T-helper 1 cell treated with Interleukin-12 subunit alpha and Interleukin-12 subunit beta and Interleukin-4 antibody, amounts not matched to agents 30 μg/mL and 1 μg/mL, for 36 hours (primary cell): ENCODE results near the gene RTF1.

Experiments
- H3K27ac Mint-ChIP-seq: one replicate; pipeline ENCODE4 v1.8.0; 2021; ENCODE audit warnings: mild to moderate bottlenecking, mixed read lengths
- H3K27me3 Mint-ChIP-seq: one replicate; pipeline ENCODE4 v1.8.0; 2021; ENCODE audit warnings: low read depth, mixed read lengths
- H3K36me3 Mint-ChIP-seq: one replicate; pipeline ENCODE4 v1.8.0; 2021; ENCODE audit warnings: low read depth, mixed read lengths
- H3K4me1 Mint-ChIP-seq: one replicate; pipeline ENCODE4 v1.8.0; 2021; ENCODE audit warnings: low read depth, mixed read lengths
- H3K4me3 Mint-ChIP-seq: one replicate; pipeline ENCODE4 v1.8.0; 2021; ENCODE audit warnings: mild to moderate bottlenecking, moderate library complexity, mixed read lengths
- H3K9me3 Mint-ChIP-seq: one replicate; pipeline ENCODE4 v1.8.0; 2021; ENCODE audit warnings: mixed read lengths

RTF1 gene

GRCh38 chr15:41513506-41514227, 96.8 kb downstream of the RTF1 start, which contains the start of gene LTK:
Gene LTK (minus strand): TSS chr15:41513827. CDS start chr15:41513709, 118 bp downstream.
- Mint-ChIP-seq H3K4me3 (peak within 1 kb of the TSS; percentile 61), H3K9me3 (no peaks in the 10 kb centered on the region), H3K4me1 (peaks cover 17% of the 10 kb centered on the region), H3K36me3 (peaks cover 17% of the 10 kb centered on the region), H3K27ac (no peak within 1 kb of the TSS), H3K27me3 (peaks cover 43% of the 10 kb centered on the region)

- Mint-ChIP-seq H3K36me3 (peaks cover 27% of the 10 kb centered on the region), H3K27ac (no peak overlapping the region), H3K27me3 (peaks cover 14% of the 10 kb centered on the region), H3K9me3 (no peaks in the 10 kb centered on the region), H3K4me3 (no peak overlapping the region), H3K4me1 (peaks cover 11% of the 10 kb centered on the region)
Observed at GRCh38 chr15:41517895-41518449, 101.1 kb downstream of the RTF1 start.

- H3K9me3 Mint-ChIP-seq: no peaks in the 10 kb centered on the region
- H3K27ac Mint-ChIP-seq: no peak overlapping the region
- no peaks in the 10 kb centered on the region for H3K4me1 Mint-ChIP-seq
- peaks cover 29% of the 10 kb centered on the region for H3K36me3 Mint-ChIP-seq
- no peak overlapping the region for H3K4me3 Mint-ChIP-seq
- H3K27me3 Mint-ChIP-seq: no peaks in the 10 kb centered on the region
Observed at GRCh38 chr15:41520636-41521035, 103.7 kb downstream of the RTF1 start.

- peaks cover 28% of the 10 kb centered on the region for H3K36me3 Mint-ChIP-seq
- no peaks in the 10 kb centered on the region for H3K4me1 Mint-ChIP-seq
- H3K27ac Mint-ChIP-seq: no peak overlapping the region
- H3K9me3 Mint-ChIP-seq: no peaks in the 10 kb centered on the region
- H3K4me3 Mint-ChIP-seq: no peak overlapping the region
- H3K27me3 Mint-ChIP-seq: no peaks in the 10 kb centered on the region
Observed at GRCh38 chr15:41521614-41522013, 104.7 kb downstream of the RTF1 start.

DNA sequence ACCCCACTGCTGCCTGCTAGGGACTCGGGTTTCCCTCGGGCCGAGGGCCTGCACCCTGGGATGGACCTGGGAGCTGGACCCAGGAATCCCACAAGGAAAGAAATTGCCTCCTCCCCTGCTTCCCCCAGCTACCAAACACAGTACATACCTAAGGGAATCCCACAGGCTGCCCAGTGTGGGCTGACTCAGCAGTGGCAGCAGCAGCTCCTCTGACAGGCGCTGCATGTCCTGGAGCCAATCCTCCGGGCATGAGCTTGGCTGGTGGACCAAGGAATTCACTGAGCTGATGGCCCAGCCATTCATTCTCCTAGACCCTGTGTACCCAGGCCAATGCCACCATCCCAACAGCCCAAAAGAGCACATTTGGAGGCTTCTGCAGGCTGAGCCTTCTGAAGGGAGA, 106.2 kb downstream of the RTF1 start:
- no peaks in the 10 kb centered on the region for H3K27me3 Mint-ChIP-seq
- no peaks in the 10 kb centered on the region for H3K9me3 Mint-ChIP-seq
- no peaks in the 10 kb centered on the region for H3K4me1 Mint-ChIP-seq
- H3K4me3 Mint-ChIP-seq: no peak overlapping the region
- peaks cover 22% of the 10 kb centered on the region for H3K36me3 Mint-ChIP-seq
- no peak overlapping the region for H3K27ac Mint-ChIP-seq

- no peaks in the 10 kb centered on the region for H3K27me3 Mint-ChIP-seq
- H3K4me1 Mint-ChIP-seq: no peaks in the 10 kb centered on the region
- H3K4me3 Mint-ChIP-seq: no peak overlapping the region
- H3K27ac Mint-ChIP-seq: no peak overlapping the region
- H3K36me3 Mint-ChIP-seq: peaks cover 27% of the 10 kb centered on the region
- no peaks in the 10 kb centered on the region for H3K9me3 Mint-ChIP-seq
Observed at GRCh38 chr15:41530363-41530956, 113.6 kb downstream of the RTF1 start.
